ENCODE measurements around the gene ACVR2B. TPM values are rescaled to one million over a fixed set of nuclear protein-coding genes. Genes with fewer than 3 reads are reported as not detected.
A peak's percentile ranks its signal among the peaks of the same experiment; 100 is the strongest.
"Not testable (repeated sequence)": the region's sequence is repeated elsewhere in the genome, so short reads cannot be mapped to it uniquely, and the experiment has no call there.

Gene ACVR2B
- total and polyA plus RNA-seq, 5 donors = 1.7 to 6.2 (median 5.2) TPM

GRCh38 chr3:38443205-38443604, 10.5 kb upstream of the ACVR2B start:
- WGBS = 50% methylated on average over 4 of the region's 4 CpGs
- H3K27ac ChIP-seq (ENCODE audit: low read length); H3K4me3 ChIP-seq (ENCODE audit: low read length); H3K9me3 ChIP-seq (ENCODE audit: control insufficient read depth, low read length); ATAC-seq; intact Hi-C loops (cut with DNase I); H3K27me3 ChIP-seq (ENCODE audit: control insufficient read depth, insufficient read depth); DNase-seq; H3K4me1 ChIP-seq (ENCODE audit: control insufficient read depth, insufficient read depth, low read length): not testable (repeated sequence)

- Histone ChIP-seq H3K4me1 (ENCODE audit: control insufficient read depth, insufficient read depth, low read length) (no peaks in the 10 kb centered on the region), H3K27me3 (ENCODE audit: control insufficient read depth, insufficient read depth) (no peaks in the 10 kb centered on the region), H3K9me3 (ENCODE audit: control insufficient read depth, low read length) (peaks cover 1% of the 10 kb centered on the region), H3K27ac (ENCODE audit: low read length) (no peak overlapping the region), H3K4me3 (ENCODE audit: low read length) (no peak overlapping the region)
- DNase-seq (no peak), ATAC-seq (no peak)
- 67% methylated on average over 2 of the region's 2 CpGs for WGBS
- intact Hi-C loops (cut with DNase I) = no loop called here
Measured at GRCh38 chr3:38446085-38446686, 7.5 kb upstream of the ACVR2B start.

GRCh38 chr3:38446812-38447211, 6.9 kb upstream of the ACVR2B start:
- ATAC-seq = no peak
- no peak for DNase-seq
- no peaks in the 10 kb centered on the region for H3K27me3 ChIP-seq (ENCODE audit: control insufficient read depth, insufficient read depth)
- H3K27ac ChIP-seq (ENCODE audit: low read length) = no peak overlapping the region
- H3K4me1 ChIP-seq (ENCODE audit: control insufficient read depth, insufficient read depth, low read length) = no peaks in the 10 kb centered on the region
- no peak overlapping the region for H3K4me3 ChIP-seq (ENCODE audit: low read length)
- peaks cover 1% of the 10 kb centered on the region for H3K9me3 ChIP-seq (ENCODE audit: control insufficient read depth, low read length)
- intact Hi-C loops (cut with DNase I) = no loop called here

- Histone ChIP-seq H3K9me3 (ENCODE audit: control insufficient read depth, low read length) (no peaks in the 10 kb centered on the region), H3K4me3 (ENCODE audit: low read length) (no peak overlapping the region), H3K27ac (ENCODE audit: low read length) (no peak overlapping the region), H3K27me3 (ENCODE audit: control insufficient read depth, insufficient read depth) (no peaks in the 10 kb centered on the region), H3K4me1 (ENCODE audit: control insufficient read depth, insufficient read depth, low read length) (peaks cover 6% of the 10 kb centered on the region)
- intact Hi-C loops (cut with DNase I) = no loop called here
- 96% methylated on average over 3 of the region's 3 CpGs for WGBS
- ATAC-seq (no peak), DNase-seq (no peak)
Measured at GRCh38 chr3:38450853-38451252, 2.8 kb upstream of the ACVR2B start.

- no peaks in the 10 kb centered on the region for H3K9me3 ChIP-seq (ENCODE audit: control insufficient read depth, low read length)
- 1% methylated on average over 36 of the region's 36 CpGs for WGBS
- DNase-seq (no peak), ATAC-seq (no peak)
- intact Hi-C loops (cut with DNase I) = no loop called here
- no peaks in the 10 kb centered on the region for H3K27me3 ChIP-seq (ENCODE audit: control insufficient read depth, insufficient read depth)
- H3K4me1 ChIP-seq (ENCODE audit: control insufficient read depth, insufficient read depth, low read length) = peaks cover 13% of the 10 kb centered on the region
- H3K27ac ChIP-seq (ENCODE audit: low read length) = peak overlapping the region; percentile 92
- H3K4me3 ChIP-seq (ENCODE audit: low read length) = peak overlapping the region; percentile 95
Measured at GRCh38 chr3:38453913-38454177, 155 bp downstream of the ACVR2B start.

GRCh38 chr3:38454178-38454883, 641 bp downstream of the ACVR2B start:
- under 1% methylated on average over 78 of the region's 78 CpGs for WGBS
- DNase-seq (peak; percentile 32 to 77 (median 71)), ATAC-seq (peak; percentile 19 to 54)
- intact Hi-C loops (cut with DNase I) = no loop called here
- H3K27ac ChIP-seq (ENCODE audit: low read length) = peak overlapping the region; percentile 92
- no peaks in the 10 kb centered on the region for H3K9me3 ChIP-seq (ENCODE audit: control insufficient read depth, low read length)
- no peaks in the 10 kb centered on the region for H3K27me3 ChIP-seq (ENCODE audit: control insufficient read depth, insufficient read depth)
- peak overlapping the region; percentile 95 for H3K4me3 ChIP-seq (ENCODE audit: low read length)
- peaks cover 15% of the 10 kb centered on the region for H3K4me1 ChIP-seq (ENCODE audit: control insufficient read depth, insufficient read depth, low read length)

GRCh38 chr3:38454884-38455638, 1.4 kb downstream of the ACVR2B start:
- peak overlapping the region; percentile 95 for H3K4me3 ChIP-seq (ENCODE audit: low read length)
- intact Hi-C loops (cut with DNase I) = no loop called here
- no peaks in the 10 kb centered on the region for H3K27me3 ChIP-seq (ENCODE audit: control insufficient read depth, insufficient read depth)
- under 1% methylated on average over 72 of the region's 72 CpGs for WGBS
- peak overlapping the region; percentile 30 for H3K27ac ChIP-seq (ENCODE audit: low read length)
- peaks cover 16% of the 10 kb centered on the region for H3K4me1 ChIP-seq (ENCODE audit: control insufficient read depth, insufficient read depth, low read length)
- no peaks in the 10 kb centered on the region for H3K9me3 ChIP-seq (ENCODE audit: control insufficient read depth, low read length)
- DNase-seq (peak; percentile 69 to 91 (median 91)), ATAC-seq (peak; percentile 78)

DNA sequence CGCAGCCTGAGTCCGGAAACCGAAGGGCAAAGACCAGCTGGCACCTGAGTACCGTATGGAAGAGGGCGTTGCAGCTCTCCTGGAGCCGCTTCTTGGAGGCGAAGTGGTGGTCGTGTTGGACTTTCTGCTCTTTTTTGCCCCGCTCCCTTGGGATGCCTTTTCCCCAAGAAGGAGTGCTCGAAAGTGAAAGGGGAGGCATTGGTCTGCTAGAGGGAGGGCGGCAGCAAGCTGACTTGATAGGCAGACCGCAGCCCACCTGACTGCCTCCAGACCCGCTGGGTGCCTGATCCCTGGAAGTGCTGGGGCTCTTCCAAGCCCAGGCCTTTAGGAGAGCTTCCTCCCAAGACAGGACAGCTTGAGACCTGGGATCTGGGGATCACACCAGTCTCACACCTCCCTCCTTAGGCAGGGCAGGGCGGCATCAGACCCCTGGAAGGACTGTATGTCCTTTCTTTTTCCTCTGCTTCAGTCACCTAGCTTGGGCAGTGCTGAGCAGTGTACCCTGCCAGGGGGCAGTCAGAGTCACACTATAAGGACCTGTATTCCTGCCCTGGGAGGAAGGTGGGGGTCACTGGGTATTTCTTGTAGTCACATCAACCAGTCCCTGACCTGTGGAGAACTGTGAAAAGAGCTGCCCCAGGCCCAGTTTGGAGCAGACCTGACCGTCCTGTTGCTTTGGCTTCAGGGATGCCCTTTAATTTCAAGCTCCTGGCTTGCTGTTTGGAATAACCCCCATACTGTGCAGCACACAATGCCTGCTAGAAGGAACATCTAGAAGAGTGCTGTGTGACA, 2.1 kb downstream of the ACVR2B start:
- intact Hi-C loops (cut with DNase I) = no loop called here
- DNase-seq = no peak
- ATAC-seq = peak in 1 of 2 donors; percentile 2
- H3K9me3 ChIP-seq (ENCODE audit: control insufficient read depth, low read length) = no peaks in the 10 kb centered on the region
- peak overlapping the region; percentile 95 for H3K4me3 ChIP-seq (ENCODE audit: low read length)
- H3K27ac ChIP-seq (ENCODE audit: low read length) = peak overlapping the region; percentile 30
- H3K27me3 ChIP-seq (ENCODE audit: control insufficient read depth, insufficient read depth) = no peaks in the 10 kb centered on the region
- 12% methylated on average over 15 of the region's 15 CpGs for WGBS
- peaks cover 22% of the 10 kb centered on the region for H3K4me1 ChIP-seq (ENCODE audit: control insufficient read depth, insufficient read depth, low read length)

DNA sequence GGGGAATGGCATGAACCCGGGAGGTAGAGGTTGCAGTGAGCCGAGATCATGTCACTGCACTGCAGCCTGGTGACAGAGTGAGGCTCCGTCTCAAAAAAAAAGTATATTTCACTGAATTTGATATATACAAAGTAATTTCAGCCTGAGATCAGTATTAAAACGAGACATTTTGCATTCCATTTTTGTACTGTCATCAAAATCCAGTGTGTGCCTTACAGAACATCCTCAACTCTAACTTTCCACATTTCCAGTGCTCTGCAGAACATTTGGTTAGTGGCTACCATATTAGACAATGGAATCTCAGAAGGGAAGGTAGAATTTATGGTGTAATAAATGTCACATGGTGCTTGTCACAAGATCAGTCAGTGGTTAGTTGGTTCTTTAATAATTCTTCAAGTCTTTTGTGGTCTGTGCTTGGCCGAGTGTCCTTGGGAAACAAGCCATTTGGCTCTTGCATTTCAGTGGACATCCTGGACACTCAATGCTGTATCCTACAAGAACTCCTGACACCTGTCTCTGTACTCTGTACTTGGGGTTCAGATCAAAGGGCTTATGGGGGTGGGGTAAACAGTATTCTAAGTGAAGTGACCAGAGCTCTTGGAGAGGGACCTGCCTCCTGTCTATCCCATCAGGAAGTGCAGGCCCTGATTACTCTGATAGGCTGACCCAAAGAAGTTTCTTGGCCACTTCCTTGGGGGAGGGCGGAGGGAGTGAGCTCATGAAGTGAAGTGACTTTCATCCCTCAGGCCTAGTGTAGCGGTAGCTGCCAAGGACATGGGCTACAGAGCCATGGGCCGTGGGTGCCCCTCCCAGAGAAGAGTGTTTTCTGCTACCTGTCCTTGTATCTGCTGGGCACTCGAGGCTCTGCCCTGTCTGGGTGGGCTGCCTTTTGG, 3.7 kb downstream of the ACVR2B start:
- Histone ChIP-seq H3K9me3 (ENCODE audit: control insufficient read depth, low read length) (no peaks in the 10 kb centered on the region), H3K27ac (ENCODE audit: low read length) (no peak overlapping the region), H3K4me1 (ENCODE audit: control insufficient read depth, insufficient read depth, low read length) (peaks cover 26% of the 10 kb centered on the region), H3K4me3 (ENCODE audit: low read length) (no peak overlapping the region), H3K27me3 (ENCODE audit: control insufficient read depth, insufficient read depth) (no peaks in the 10 kb centered on the region)
- DNase-seq (no peak), ATAC-seq (no peak)
- intact Hi-C loops (cut with DNase I) = no loop called here
- WGBS = 80% methylated on average over 9 of the region's 9 CpGs

DNA sequence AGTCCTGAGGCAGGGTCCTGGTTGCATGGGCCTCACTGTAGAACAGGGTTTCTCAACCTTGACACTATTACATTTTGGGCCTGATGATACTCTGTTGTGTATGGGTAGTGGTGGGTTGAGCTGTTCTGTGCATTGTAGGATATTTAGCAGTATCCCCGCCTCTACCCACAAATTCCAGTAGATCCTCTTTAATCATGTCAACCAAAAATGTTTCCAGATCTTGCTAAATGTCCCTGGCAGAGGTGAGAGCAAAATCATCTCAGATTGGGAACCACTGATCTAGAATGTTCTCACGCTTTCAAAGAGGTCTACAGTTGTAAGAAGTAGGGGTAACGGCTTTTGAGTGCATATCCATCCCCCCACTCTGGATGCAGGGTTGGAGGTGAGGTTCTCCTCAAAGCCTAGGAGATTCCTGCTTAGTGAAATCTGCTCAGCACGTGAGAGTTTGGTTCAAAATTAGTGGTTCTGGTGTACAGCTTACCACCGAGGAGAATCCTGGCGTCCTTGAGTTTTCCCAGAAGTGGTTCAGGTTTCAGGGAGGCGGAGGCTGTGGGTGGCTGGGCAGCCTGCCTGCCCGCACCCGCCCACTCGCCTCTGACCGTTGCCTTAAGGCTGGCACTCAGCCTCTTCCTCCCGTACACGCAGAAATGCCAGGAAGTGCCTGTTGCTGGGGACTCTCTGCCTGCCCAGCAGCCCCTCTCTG, 5.3 kb downstream of the ACVR2B start:
- peak; percentile 40 to 73 (median 68) for DNase-seq
- peaks cover 20% of the 10 kb centered on the region for H3K4me1 ChIP-seq (ENCODE audit: control insufficient read depth, insufficient read depth, low read length)

More for the DNA sequence above, 5.3 kb downstream of the ACVR2B start:
- Histone ChIP-seq H3K27ac (ENCODE audit: low read length) (no peak overlapping the region), H3K9me3 (ENCODE audit: control insufficient read depth, low read length) (no peaks in the 10 kb centered on the region), H3K4me3 (ENCODE audit: low read length) (no peak overlapping the region), H3K27me3 (ENCODE audit: control insufficient read depth, insufficient read depth) (no peaks in the 10 kb centered on the region)
- 53% methylated on average over 13 of the region's 13 CpGs for WGBS
- intact Hi-C loops (cut with DNase I) = no loop called here
- ATAC-seq = peak; percentile 46 to 61

Data from right cardiac atrium (tissue), 5 donors.